PC-9 (cell line): ENCODE data around the gene ZBTB45.

Experiments used
- EZH2 ChIP-seq: fragments of 200-600 bp; sonication (generic); IDR thresholded peaks from 2 replicates; pipeline ENCODE4 v1.8.0; 2017; ENCODE audit warnings: antibody characterized with exemption, low read depth
- TF ChIP-seq, protein P1 (sequence below): fragments of 200-600 bp; sonication (generic); conservative IDR thresholded peaks from 2 replicates; pipeline ENCODE4 v1.6.1; 2017; ENCODE audit warnings: mixed run types, antibody characterized with exemption, mild to moderate bottlenecking, moderate library complexity

GRCh38 chr19:58561373-58562121 lies 41.9 kb upstream of the ZBTB45 start:
- TF ChIP-seq, protein P1, sequence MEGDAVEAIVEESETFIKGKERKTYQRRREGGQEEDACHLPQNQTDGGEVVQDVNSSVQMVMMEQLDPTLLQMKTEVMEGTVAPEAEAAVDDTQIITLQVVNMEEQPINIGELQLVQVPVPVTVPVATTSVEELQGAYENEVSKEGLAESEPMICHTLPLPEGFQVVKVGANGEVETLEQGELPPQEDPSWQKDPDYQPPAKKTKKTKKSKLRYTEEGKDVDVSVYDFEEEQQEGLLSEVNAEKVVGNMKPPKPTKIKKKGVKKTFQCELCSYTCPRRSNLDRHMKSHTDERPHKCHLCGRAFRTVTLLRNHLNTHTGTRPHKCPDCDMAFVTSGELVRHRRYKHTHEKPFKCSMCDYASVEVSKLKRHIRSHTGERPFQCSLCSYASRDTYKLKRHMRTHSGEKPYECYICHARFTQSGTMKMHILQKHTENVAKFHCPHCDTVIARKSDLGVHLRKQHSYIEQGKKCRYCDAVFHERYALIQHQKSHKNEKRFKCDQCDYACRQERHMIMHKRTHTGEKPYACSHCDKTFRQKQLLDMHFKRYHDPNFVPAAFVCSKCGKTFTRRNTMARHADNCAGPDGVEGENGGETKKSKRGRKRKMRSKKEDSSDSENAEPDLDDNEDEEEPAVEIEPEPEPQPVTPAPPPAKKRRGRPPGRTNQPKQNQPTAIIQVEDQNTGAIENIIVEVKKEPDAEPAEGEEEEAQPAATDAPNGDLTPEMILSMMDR, result no peak
- no peak for TF ChIP-seq EZH2
